Liver (tissue), 9 donors: Measurements from ENCODE around the gene ABAT. TPM values are rescaled to one million over a fixed set of nuclear protein-coding genes. Genes with fewer than 3 reads are reported as not detected.
A peak's percentile ranks its signal among the peaks of the same experiment; 100 is the strongest.

ENCODE experiments used
- DNase-seq: peaks from one replicate; pipeline ENCODE4 v3.0.0-alpha.2; 2017; ENCODE audit warnings: low spot score
- H3K27ac ChIP-seq, 2 donors: one replicate each; pipeline ENCODE4 v1.7.0; 2013; ENCODE audit warnings: inconsistent platforms in 2 of 2, low read length in 2 of 2, control low read depth in 1 of 2, low read depth in 1 of 2, mild to moderate bottlenecking in 1 of 2
- H3K27me3 ChIP-seq, 4 donors: one replicate each; pipeline versions ENCODE4 v1.6.1 to v1.7.0; 2013; ENCODE audit warnings: low read length in 3 of 4, inconsistent platforms in 1 of 4, mild to moderate bottlenecking in 1 of 4, moderate library complexity in 1 of 4; ENCODE audit not compliant: control insufficient read depth in 4 of 4, insufficient read depth in 4 of 4
- H3K36me3 ChIP-seq, 4 donors: one replicate each; pipeline versions ENCODE4 v1.6.1 to v1.7.0; 2013; ENCODE audit warnings: low read length in 3 of 4, mild to moderate bottlenecking in 3 of 4, low read depth in 1 of 4, moderate library complexity in 1 of 4; ENCODE audit not compliant: control insufficient read depth in 4 of 4, insufficient read depth in 3 of 4
- H3K4me1 ChIP-seq, 4 donors: one replicate each; pipeline versions ENCODE4 v1.6.1 to v1.7.0; 2013; ENCODE audit warnings: low read length in 3 of 4, mild to moderate bottlenecking in 3 of 4, moderate library complexity in 1 of 4; ENCODE audit not compliant: control insufficient read depth in 4 of 4, insufficient read depth in 4 of 4
- H3K4me3 ChIP-seq, 3 donors: one replicate each; pipeline versions ENCODE4 v1.6.1 to v1.7.0; 2013; ENCODE audit warnings: low read length in 3 of 3, control low read depth in 1 of 3, low read depth in 1 of 3, mild to moderate bottlenecking in 1 of 3
- H3K9ac ChIP-seq, 2 donors: one replicate each; pipeline ENCODE4 v1.7.0; 2013; ENCODE audit warnings: low read length in 2 of 2, mild to moderate bottlenecking in 2 of 2, moderate library complexity in 2 of 2, control low read depth in 1 of 2, low read depth in 1 of 2
- H3K9me3 ChIP-seq, 4 donors: one replicate each; pipeline versions ENCODE4 v1.6.1 to v1.7.0; 2013; ENCODE audit warnings: low read length in 3 of 4; ENCODE audit not compliant: control insufficient read depth in 4 of 4
- EGR1 ChIP-seq, 2 donors: IDR thresholded peaks; 2 replicates each; pipeline ENCODE4 v1.6.1; 2016 to 2018; ENCODE audit warnings: antibody characterized with exemption in 2 of 2, low read depth in 2 of 2
- FOXA1 ChIP-seq: IDR thresholded peaks from 2 replicates; pipeline ENCODE4 v1.6.1; 2016; ENCODE audit warnings: antibody characterized with exemption
- FOXA2 ChIP-seq: IDR thresholded peaks from 2 replicates; pipeline ENCODE4 v1.6.1; 2016; ENCODE audit warnings: antibody characterized with exemption
- GABPA ChIP-seq, 2 donors: IDR thresholded peaks in 1 of 2; conservative IDR thresholded peaks in 1 of 2; 2 replicates each; pipeline ENCODE4 v1.6.1; 2016; ENCODE audit warnings: antibody characterized with exemption in 2 of 2, mild to moderate bottlenecking in 1 of 2, moderate library complexity in 1 of 2
- HNF4A ChIP-seq, 2 donors: conservative IDR thresholded peaks; 2 replicates each; pipeline ENCODE4 v1.6.1; 2016; ENCODE audit warnings: antibody characterized with exemption in 2 of 2, mild to moderate bottlenecking in 2 of 2
- HNF4G ChIP-seq: IDR thresholded peaks from 2 replicates; pipeline ENCODE4 v1.6.1; 2016; ENCODE audit warnings: antibody characterized with exemption
- JUND ChIP-seq, 2 donors: IDR thresholded peaks; 2 replicates each; pipeline ENCODE4 v1.6.1; 2016; ENCODE audit warnings: antibody characterized with exemption in 2 of 2
- NR2F2 ChIP-seq: IDR thresholded peaks from 2 replicates; pipeline ENCODE4 v1.6.1; 2016; ENCODE audit warnings: antibody characterized with exemption
- RAD21 ChIP-seq, 2 donors: IDR thresholded peaks; 2 replicates each; pipeline ENCODE4 v1.6.1; 2016; ENCODE audit warnings: antibody characterized with exemption in 2 of 2, mild to moderate bottlenecking in 2 of 2
- RXRA ChIP-seq, 2 donors: IDR thresholded peaks; 2 replicates each; pipeline ENCODE4 v1.6.1; 2017 to 2018; ENCODE audit warnings: antibody characterized with exemption in 2 of 2, mild to moderate bottlenecking in 1 of 2
- SP1 ChIP-seq: IDR thresholded peaks from 2 replicates; pipeline ENCODE4 v1.6.1; 2018; ENCODE audit warnings: antibody characterized with exemption, mild to moderate bottlenecking
- TAF1 ChIP-seq: conservative IDR thresholded peaks from 2 replicates; pipeline ENCODE4 v1.6.1; 2016; ENCODE audit warnings: antibody characterized with exemption, mild to moderate bottlenecking
- YY1 ChIP-seq: IDR thresholded peaks from 2 replicates; pipeline ENCODE4 v1.6.1; 2016; ENCODE audit warnings: antibody characterized with exemption, mild to moderate bottlenecking
- WGBS: extraction: QIAGEN DNeasy Blood & Tissue Kit; methylation state at CpG from one replicate; pipeline ENCODE4 v1.1.7; 2013; 5-methylcytosine and 5-hydroxymethylcytosine counted together
- polyA plus RNA-seq, 2 donors: library from polyadenylated mRNA; stranded (reverse) in 1 of 2; unstranded in 1 of 2; fragments of 200-250 nt in 1 of 2; fragments of >200 nt in 1 of 2; fragmentation: Nextera tagmentation in 1 of 2; extraction: Ambion mirVana in 1 of 2; gene quantifications; one replicate each; pipeline versions ENCODE4 v1.2.1 to v1.2.3, GENCODE V29; 2013 to 2015
- total RNA-seq, 2 donors: library from RNA; depleted of rRNA; stranded (reverse); fragments of >200 nt; gene quantifications; one replicate each; pipeline ENCODE4 v1.2.3, GENCODE V29; 2014
- TF ChIP-seq, protein P1 (sequence below): IDR thresholded peaks from 2 replicates; pipeline ENCODE4 v1.6.1; 2016; ENCODE audit warnings: antibody characterized with exemption, mild to moderate bottlenecking
- TF ChIP-seq, protein P2 (sequence below): IDR thresholded peaks from 2 replicates; pipeline ENCODE4 v1.6.1; 2016; ENCODE audit warnings: antibody characterized with exemption
- TF ChIP-seq, protein P3 (sequence below): fragments of 150-350 bp; IDR thresholded peaks from 2 replicates; pipeline ENCODE4 v1.5.1; 2017; ENCODE audit warnings: improper control_type of control experiment, low read depth, low read length; ENCODE audit not compliant: missing input control
- TF ChIP-seq, protein P4 (sequence below): IDR thresholded peaks from 2 replicates; pipeline ENCODE4 v1.6.1; 2016; ENCODE audit warnings: antibody characterized with exemption
- TF ChIP-seq, protein P5 (sequence below): IDR thresholded peaks from 2 replicates; pipeline ENCODE4 v1.6.1; 2016; ENCODE audit warnings: antibody characterized with exemption
- donor health status: healthy.
- donor health status: healthy.
- donor health status: healthy.
- donor health status: healthy.
- donor health status: healthy.

Gene ABAT
- total and polyA plus RNA-seq, 4 donors: 52.4 to 205 (median 141) TPM

DNA sequence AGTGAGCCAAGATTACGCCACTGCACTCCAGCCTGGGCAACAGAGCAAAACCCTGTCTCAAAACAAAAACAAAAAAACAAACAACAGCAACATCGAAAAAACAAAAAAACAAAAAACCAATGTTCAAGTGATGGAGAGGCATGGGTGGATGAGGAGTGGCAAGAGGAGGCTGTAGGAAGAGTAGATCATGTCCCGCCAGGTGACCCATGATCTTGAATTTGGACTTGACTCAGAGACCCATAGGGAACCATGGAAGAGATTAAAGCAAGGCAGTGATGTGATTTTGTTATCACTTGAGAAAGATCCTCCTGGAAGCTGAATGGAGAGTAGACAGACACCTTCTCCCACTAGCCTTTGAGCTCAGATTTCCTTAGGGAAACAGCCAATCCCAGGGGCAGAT lies 11.2 kb downstream of the ABAT start:
- H3K36me3 ChIP-seq: peaks cover 2 to 19% (median 8%) of the 10 kb centered on the region in 4 donors
- DNase-seq: no peak
- H3K4me1 ChIP-seq: peaks cover 3 to 37% (median 18%) of the 10 kb centered on the region in 4 donors
- H3K9me3 ChIP-seq: peaks cover 2 to 8% (median 6%) of the 10 kb centered on the region in 4 donors
- peak overlapping the region; percentile 68 to 84 for H3K27ac ChIP-seq
- WGBS: 42% methylated on average over 3 of the region's 3 CpGs
- H3K9ac ChIP-seq: no peak overlapping the region
- no peaks in the 10 kb centered on the region for H3K27me3 ChIP-seq
- no peak for TF ChIP-seq RAD21 (IDR thresholded peaks at IDR 0.05)
- TF ChIP-seq EGR1 (IDR thresholded peaks at IDR 0.05; ENCODE audit: low read depth in 2 of 2): no peak
- TF ChIP-seq, protein P1, sequence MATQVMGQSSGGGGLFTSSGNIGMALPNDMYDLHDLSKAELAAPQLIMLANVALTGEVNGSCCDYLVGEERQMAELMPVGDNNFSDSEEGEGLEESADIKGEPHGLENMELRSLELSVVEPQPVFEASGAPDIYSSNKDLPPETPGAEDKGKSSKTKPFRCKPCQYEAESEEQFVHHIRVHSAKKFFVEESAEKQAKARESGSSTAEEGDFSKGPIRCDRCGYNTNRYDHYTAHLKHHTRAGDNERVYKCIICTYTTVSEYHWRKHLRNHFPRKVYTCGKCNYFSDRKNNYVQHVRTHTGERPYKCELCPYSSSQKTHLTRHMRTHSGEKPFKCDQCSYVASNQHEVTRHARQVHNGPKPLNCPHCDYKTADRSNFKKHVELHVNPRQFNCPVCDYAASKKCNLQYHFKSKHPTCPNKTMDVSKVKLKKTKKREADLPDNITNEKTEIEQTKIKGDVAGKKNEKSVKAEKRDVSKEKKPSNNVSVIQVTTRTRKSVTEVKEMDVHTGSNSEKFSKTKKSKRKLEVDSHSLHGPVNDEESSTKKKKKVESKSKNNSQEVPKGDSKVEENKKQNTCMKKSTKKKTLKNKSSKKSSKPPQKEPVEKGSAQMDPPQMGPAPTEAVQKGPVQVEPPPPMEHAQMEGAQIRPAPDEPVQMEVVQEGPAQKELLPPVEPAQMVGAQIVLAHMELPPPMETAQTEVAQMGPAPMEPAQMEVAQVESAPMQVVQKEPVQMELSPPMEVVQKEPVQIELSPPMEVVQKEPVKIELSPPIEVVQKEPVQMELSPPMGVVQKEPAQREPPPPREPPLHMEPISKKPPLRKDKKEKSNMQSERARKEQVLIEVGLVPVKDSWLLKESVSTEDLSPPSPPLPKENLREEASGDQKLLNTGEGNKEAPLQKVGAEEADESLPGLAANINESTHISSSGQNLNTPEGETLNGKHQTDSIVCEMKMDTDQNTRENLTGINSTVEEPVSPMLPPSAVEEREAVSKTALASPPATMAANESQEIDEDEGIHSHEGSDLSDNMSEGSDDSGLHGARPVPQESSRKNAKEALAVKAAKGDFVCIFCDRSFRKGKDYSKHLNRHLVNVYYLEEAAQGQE: no peak
- TF ChIP-seq RXRA (IDR thresholded peaks at IDR 0.05): no peak
- no peak for TF ChIP-seq HNF4A (conservative IDR thresholded peaks at IDR 0.05)
- TF ChIP-seq, protein P2, sequence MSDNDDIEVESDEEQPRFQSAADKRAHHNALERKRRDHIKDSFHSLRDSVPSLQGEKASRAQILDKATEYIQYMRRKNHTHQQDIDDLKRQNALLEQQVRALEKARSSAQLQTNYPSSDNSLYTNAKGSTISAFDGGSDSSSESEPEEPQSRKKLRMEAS: no peak
- TF ChIP-seq FOXA1: no peak
- TF ChIP-seq GABPA (IDR thresholded peaks at IDR 0.05 in 1 of 2, conservative IDR thresholded peaks at IDR 0.05 in 1 of 2): no peak
- no peak for TF ChIP-seq YY1
- no peak for TF ChIP-seq FOXA2
- TF ChIP-seq NR2F2: no peak
- no peak for TF ChIP-seq SP1
- TF ChIP-seq, protein P3, sequence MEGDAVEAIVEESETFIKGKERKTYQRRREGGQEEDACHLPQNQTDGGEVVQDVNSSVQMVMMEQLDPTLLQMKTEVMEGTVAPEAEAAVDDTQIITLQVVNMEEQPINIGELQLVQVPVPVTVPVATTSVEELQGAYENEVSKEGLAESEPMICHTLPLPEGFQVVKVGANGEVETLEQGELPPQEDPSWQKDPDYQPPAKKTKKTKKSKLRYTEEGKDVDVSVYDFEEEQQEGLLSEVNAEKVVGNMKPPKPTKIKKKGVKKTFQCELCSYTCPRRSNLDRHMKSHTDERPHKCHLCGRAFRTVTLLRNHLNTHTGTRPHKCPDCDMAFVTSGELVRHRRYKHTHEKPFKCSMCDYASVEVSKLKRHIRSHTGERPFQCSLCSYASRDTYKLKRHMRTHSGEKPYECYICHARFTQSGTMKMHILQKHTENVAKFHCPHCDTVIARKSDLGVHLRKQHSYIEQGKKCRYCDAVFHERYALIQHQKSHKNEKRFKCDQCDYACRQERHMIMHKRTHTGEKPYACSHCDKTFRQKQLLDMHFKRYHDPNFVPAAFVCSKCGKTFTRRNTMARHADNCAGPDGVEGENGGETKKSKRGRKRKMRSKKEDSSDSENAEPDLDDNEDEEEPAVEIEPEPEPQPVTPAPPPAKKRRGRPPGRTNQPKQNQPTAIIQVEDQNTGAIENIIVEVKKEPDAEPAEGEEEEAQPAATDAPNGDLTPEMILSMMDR: no peak
- TF ChIP-seq, protein P4, sequence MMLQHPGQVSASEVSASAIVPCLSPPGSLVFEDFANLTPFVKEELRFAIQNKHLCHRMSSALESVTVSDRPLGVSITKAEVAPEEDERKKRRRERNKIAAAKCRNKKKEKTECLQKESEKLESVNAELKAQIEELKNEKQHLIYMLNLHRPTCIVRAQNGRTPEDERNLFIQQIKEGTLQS: no peak
- TF ChIP-seq TAF1: no peak
- TF ChIP-seq HNF4G: no peak
- no peak for TF ChIP-seq JUND (IDR thresholded peaks at IDR 0.05)
- TF ChIP-seq, protein P5, sequence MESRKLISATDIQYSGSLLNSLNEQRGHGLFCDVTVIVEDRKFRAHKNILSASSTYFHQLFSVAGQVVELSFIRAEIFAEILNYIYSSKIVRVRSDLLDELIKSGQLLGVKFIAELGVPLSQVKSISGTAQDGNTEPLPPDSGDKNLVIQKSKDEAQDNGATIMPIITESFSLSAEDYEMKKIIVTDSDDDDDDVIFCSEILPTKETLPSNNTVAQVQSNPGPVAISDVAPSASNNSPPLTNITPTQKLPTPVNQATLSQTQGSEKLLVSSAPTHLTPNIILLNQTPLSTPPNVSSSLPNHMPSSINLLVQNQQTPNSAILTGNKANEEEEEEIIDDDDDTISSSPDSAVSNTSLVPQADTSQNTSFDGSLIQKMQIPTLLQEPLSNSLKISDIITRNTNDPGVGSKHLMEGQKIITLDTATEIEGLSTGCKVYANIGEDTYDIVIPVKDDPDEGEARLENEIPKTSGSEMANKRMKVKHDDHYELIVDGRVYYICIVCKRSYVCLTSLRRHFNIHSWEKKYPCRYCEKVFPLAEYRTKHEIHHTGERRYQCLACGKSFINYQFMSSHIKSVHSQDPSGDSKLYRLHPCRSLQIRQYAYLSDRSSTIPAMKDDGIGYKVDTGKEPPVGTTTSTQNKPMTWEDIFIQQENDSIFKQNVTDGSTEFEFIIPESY: no peak
- no peak overlapping the region for H3K4me3 ChIP-seq
